IMR-90 (cell line): Measurements from ENCODE around the gene EIF2B5.

Source experiments
- MXI1 ChIP-seq: IDR thresholded peaks from 2 replicates; pipeline ENCODE4 v1.6.1; 2012; ENCODE audit warnings: low read depth, mild to moderate bottlenecking, low read length, moderate library complexity, borderline replicate concordance
- NFE2L2 ChIP-seq: fragments of 150-350 bp; IDR thresholded peaks from 2 replicates; pipeline ENCODE4 v1.6.1; 2016; ENCODE audit warnings: low read depth, mild to moderate bottlenecking, low read length
- POLR2A ChIP-seq: IDR thresholded peaks from 2 replicates; pipeline ENCODE4 v1.6.1; 2012; ENCODE audit warnings: mild to moderate bottlenecking, low read depth, low read length
- RFX5 ChIP-seq: IDR thresholded peaks from 2 replicates; pipeline ENCODE4 v1.8.0; 2012; ENCODE audit warnings: low read depth, mild to moderate bottlenecking, low read length, moderate library complexity
- TF ChIP-seq, protein P1 (sequence below): conservative IDR thresholded peaks from 2 replicates; pipeline ENCODE4 v1.5.1; 2012; ENCODE audit warnings: mild to moderate bottlenecking, low read depth, low read length, improper control_type of control experiment

DNA sequence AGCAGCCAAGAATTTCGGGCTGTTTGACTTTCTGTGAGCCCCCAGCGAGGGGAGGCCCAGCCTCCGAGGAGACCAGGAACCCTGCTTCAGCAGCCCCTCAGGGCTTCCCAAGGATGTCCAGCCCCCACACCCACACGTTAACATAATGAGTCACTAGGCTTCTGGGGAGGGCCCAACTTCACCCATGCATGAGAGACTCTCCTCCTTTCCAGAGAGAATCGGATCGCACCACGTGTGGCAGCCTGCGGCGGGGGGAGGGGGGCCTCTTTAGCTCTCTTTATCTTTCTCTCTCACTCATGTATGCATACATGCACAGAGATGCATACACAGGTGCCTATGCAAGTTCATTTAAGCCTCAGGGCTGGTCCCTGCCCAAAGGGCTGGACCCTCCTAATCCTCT lies 36.4 kb downstream of the EIF2B5 start:
- TF ChIP-seq POLR2A (no peak), MXI1 (no peak), NFE2L2 (no peak), RFX5 (no peak)
- TF ChIP-seq, protein P1, sequence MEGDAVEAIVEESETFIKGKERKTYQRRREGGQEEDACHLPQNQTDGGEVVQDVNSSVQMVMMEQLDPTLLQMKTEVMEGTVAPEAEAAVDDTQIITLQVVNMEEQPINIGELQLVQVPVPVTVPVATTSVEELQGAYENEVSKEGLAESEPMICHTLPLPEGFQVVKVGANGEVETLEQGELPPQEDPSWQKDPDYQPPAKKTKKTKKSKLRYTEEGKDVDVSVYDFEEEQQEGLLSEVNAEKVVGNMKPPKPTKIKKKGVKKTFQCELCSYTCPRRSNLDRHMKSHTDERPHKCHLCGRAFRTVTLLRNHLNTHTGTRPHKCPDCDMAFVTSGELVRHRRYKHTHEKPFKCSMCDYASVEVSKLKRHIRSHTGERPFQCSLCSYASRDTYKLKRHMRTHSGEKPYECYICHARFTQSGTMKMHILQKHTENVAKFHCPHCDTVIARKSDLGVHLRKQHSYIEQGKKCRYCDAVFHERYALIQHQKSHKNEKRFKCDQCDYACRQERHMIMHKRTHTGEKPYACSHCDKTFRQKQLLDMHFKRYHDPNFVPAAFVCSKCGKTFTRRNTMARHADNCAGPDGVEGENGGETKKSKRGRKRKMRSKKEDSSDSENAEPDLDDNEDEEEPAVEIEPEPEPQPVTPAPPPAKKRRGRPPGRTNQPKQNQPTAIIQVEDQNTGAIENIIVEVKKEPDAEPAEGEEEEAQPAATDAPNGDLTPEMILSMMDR, result no peak
